H1 (cell line): ENCODE results near the gene OTC. TPM values are rescaled to one million over a fixed set of nuclear protein-coding genes. Genes with fewer than 3 reads are reported as not detected.

Experiments
- CTCF ChIA-PET: fragments of 300-600 bp; sonication (Branson Sonifier 250); formaldehyde crosslinking; loops from one replicate; lab custom pipeline; 2021; ENCODE audit not compliant: partially characterized antibody; lab: Charles Lee
- POLR2A ChIA-PET: fragments of 300-600 bp; sonication (Branson Sonifier 250); formaldehyde crosslinking; loops from one replicate; lab custom pipeline; 2021; ENCODE audit warnings: inconsistent platforms; ENCODE audit not compliant: partially characterized antibody; lab: Charles Lee
- DNase-seq, 2 experiments: peaks; one replicate each; pipeline versions ENCODE4 v3.0.0 to v3.0.0-alpha.2; 2010 to 2022; ENCODE audit warnings: low spot score in 2 of 2, low read depth in 1 of 2, mixed read lengths in 1 of 2
- FAIRE-seq: peaks from 2 replicates; lab custom pipeline; 2011; peaks lifted over from hg19 to GRCh38; lab: Jason Lieb, UNC
- H2AFZ ChIP-seq: 2 replicates; pipeline ENCODE4 v1.8.1; 2012; ENCODE audit warnings: low read length, inconsistent platforms
- H2AK5ac ChIP-seq: 2 replicates; pipeline ENCODE4 v1.6.1; 2013; ENCODE audit warnings: low read depth, low read length
- H2BK120ac ChIP-seq: replicated peaks from 2 replicates; pipeline ENCODE3; 2013; ENCODE audit warnings: low read depth, low read length, inconsistent platforms
- H2BK12ac ChIP-seq: 2 replicates; pipeline ENCODE4 v1.6.1; 2013; ENCODE audit warnings: low read depth, low read length
- H2BK15ac ChIP-seq: 2 replicates; pipeline ENCODE4 v1.6.1; 2013; ENCODE audit warnings: low read length
- H2BK20ac ChIP-seq: 2 replicates; pipeline ENCODE4 v1.6.1; 2013; ENCODE audit warnings: low read length
- H2BK5ac ChIP-seq: 2 replicates; pipeline ENCODE4 v1.6.1; 2013; ENCODE audit warnings: low read depth, low read length
- H3K14ac ChIP-seq: 2 replicates; pipeline ENCODE4 v1.6.1; 2013; ENCODE audit warnings: inconsistent platforms; ENCODE audit not compliant: insufficient read length
- H3K18ac ChIP-seq: 2 replicates; pipeline ENCODE4 v1.6.1; 2013; ENCODE audit warnings: low read length; ENCODE audit errors: extremely low read depth
- H3K23ac ChIP-seq: 2 replicates; pipeline ENCODE4 v1.6.1; 2013; ENCODE audit warnings: inconsistent platforms; ENCODE audit not compliant: insufficient read length
- H3K23me2 ChIP-seq: 2 replicates; pipeline ENCODE4 v1.6.1; 2013; ENCODE audit warnings: low read depth, low read length
- H3K27ac ChIP-seq: 2 replicates; pipeline ENCODE4 v1.6.1; 2011; ENCODE audit warnings: low read depth, low read length, inconsistent platforms
- H3K27me3 ChIP-seq, 4 experiments: replicated peaks in 1 of 4; 1 replicate in 1 of 4; 2 replicates in 3 of 4; pipeline versions ENCODE4 v1.6.1 to v1.8.1; 2011 to 2013; ENCODE audit warnings: low read length in 3 of 4, mild to moderate bottlenecking in 3 of 4, inconsistent platforms in 2 of 4, mixed read lengths in 2 of 4, moderate library complexity in 1 of 4; ENCODE audit not compliant: control insufficient read depth in 3 of 4, insufficient read depth in 3 of 4; ENCODE audit errors: extremely low read depth in 1 of 4
- H3K36me3 ChIP-seq, 4 experiments: 2 replicates each; pipeline versions ENCODE4 v1.6.1 to v1.8.1; 2011 to 2013; ENCODE audit warnings: mild to moderate bottlenecking in 4 of 4, low read length in 3 of 4, moderate library complexity in 2 of 4, control low read depth in 1 of 4, inconsistent platforms in 1 of 4; ENCODE audit not compliant: insufficient read depth in 4 of 4, control insufficient read depth in 2 of 4
- H3K4ac ChIP-seq: replicated peaks from 2 replicates; pipeline ENCODE3; 2013; ENCODE audit warnings: low read length, low read depth, mixed read lengths, inconsistent platforms; ENCODE audit not compliant: insufficient read length
- H3K4me1 ChIP-seq, 4 experiments: replicated peaks in 1 of 4; 1 replicate in 1 of 4; 2 replicates in 3 of 4; pipeline versions ENCODE4 v1.6.1 to v1.8.1; 2011 to 2013; ENCODE audit warnings: low read length in 3 of 4, inconsistent platforms in 2 of 4, mixed read lengths in 1 of 4; ENCODE audit not compliant: insufficient read depth in 4 of 4, control insufficient read depth in 3 of 4
- H3K4me2 ChIP-seq, 2 experiments: 2 replicates each; pipeline versions ENCODE4 v1.6.1 to v1.8.1; 2011 to 2013; ENCODE audit warnings: low read depth in 2 of 2, low read length in 2 of 2, control low read depth in 1 of 2, inconsistent platforms in 1 of 2, mild to moderate bottlenecking in 1 of 2; ENCODE audit not compliant: insufficient read depth in 1 of 2
- H3K4me3 ChIP-seq, 4 experiments: fragments of 200-600, 300-600 bp in 1 of 4; sonication (generic), shearing (Covaris generic), sonication (Bioruptor Twin) in 1 of 4; 2 replicates each; pipeline versions ENCODE4 v1.5.1 to v1.8.1; 2011 to 2016; ENCODE audit warnings: low read length in 4 of 4, low read depth in 3 of 4, control low read depth in 2 of 4, inconsistent platforms in 2 of 4, mild to moderate bottlenecking in 2 of 4, mixed read lengths in 1 of 4, moderate library complexity in 1 of 4; ENCODE audit not compliant: insufficient read depth in 2 of 4; ENCODE audit errors: extremely low read depth in 1 of 4
- H3K56ac ChIP-seq: replicated peaks from 2 replicates; pipeline ENCODE3; 2013; ENCODE audit warnings: low read depth, mild to moderate bottlenecking, mixed read lengths, low read length, inconsistent platforms; ENCODE audit not compliant: insufficient read length
- H3K79me1 ChIP-seq: 2 replicates; pipeline ENCODE4 v1.6.1; 2013; ENCODE audit warnings: low read depth, low read length, control low read depth
- H3K79me2 ChIP-seq, 2 experiments: 2 replicates each; pipeline versions ENCODE4 v1.6.1 to v1.8.1; 2012 to 2013; ENCODE audit warnings: low read length in 2 of 2, mild to moderate bottlenecking in 2 of 2, inconsistent platforms in 1 of 2; ENCODE audit not compliant: insufficient read depth in 2 of 2, control insufficient read depth in 1 of 2
- H3K9ac ChIP-seq, 4 experiments: replicated peaks in 1 of 4; 1 replicate in 1 of 4; 2 replicates in 3 of 4; pipeline versions ENCODE4 v1.6.1 to v1.8.1; 2011 to 2013; ENCODE audit warnings: low read depth in 3 of 4, low read length in 3 of 4, control low read depth in 2 of 4, mild to moderate bottlenecking in 2 of 4, moderate library complexity in 2 of 4, inconsistent platforms in 1 of 4; ENCODE audit errors: extremely low read depth in 1 of 4
- H3K9me3 ChIP-seq, 2 experiments: 2 replicates each; pipeline versions ENCODE4 v1.6.1 to v1.8.1; 2012 to 2013; ENCODE audit warnings: mild to moderate bottlenecking in 2 of 2, moderate library complexity in 2 of 2, control low read depth in 1 of 2, inconsistent platforms in 1 of 2, low read depth in 1 of 2, low read length in 1 of 2, mixed read lengths in 1 of 2; ENCODE audit not compliant: insufficient read depth in 2 of 2
- H4K20me1 ChIP-seq, 2 experiments: replicated peaks in 1 of 2; 2 replicates each; pipeline versions ENCODE3 to v1.8.1; 2011 to 2013; ENCODE audit warnings: inconsistent platforms in 2 of 2, low read length in 2 of 2, mild to moderate bottlenecking in 1 of 2; ENCODE audit not compliant: insufficient read depth in 2 of 2, control insufficient read depth in 1 of 2
- H4K5ac ChIP-seq: 2 replicates; pipeline ENCODE4 v1.6.1; 2013; ENCODE audit warnings: low read length, low read depth, mixed read lengths, inconsistent platforms; ENCODE audit not compliant: insufficient read length
- H4K8ac ChIP-seq: 2 replicates; pipeline ENCODE4 v1.8.0; 2013; ENCODE audit warnings: mild to moderate bottlenecking, moderate library complexity, low read length, inconsistent platforms; ENCODE audit not compliant: insufficient read depth; ENCODE audit errors: extremely low read depth
- H4K91ac ChIP-seq: replicated peaks from 2 replicates; pipeline ENCODE3; 2013; ENCODE audit warnings: low read length, mixed read lengths, inconsistent platforms; ENCODE audit not compliant: insufficient read length
- CHD1 ChIP-seq: IDR thresholded peaks from 2 replicates; pipeline ENCODE4 v1.6.1; 2012; ENCODE audit warnings: low read depth, low read length, improper control_type of control experiment
- GTF2F1 ChIP-seq: IDR thresholded peaks from 2 replicates; pipeline ENCODE4 v1.6.1; 2012; ENCODE audit warnings: low read depth, low read length, improper control_type of control experiment, borderline replicate concordance
- JUND ChIP-seq: IDR thresholded peaks from 2 replicates; pipeline ENCODE4 v1.6.1; 2011; ENCODE audit warnings: mild to moderate bottlenecking, improper control_type of control experiment, low read length
- KDM1A ChIP-seq: fragments of 200-600, 300-600 bp; sonication (generic); IDR thresholded peaks from 2 replicates; pipeline ENCODE4 v1.7.1; 2016; ENCODE audit warnings: mild to moderate bottlenecking, low read length, borderline replicate concordance
- MAFK ChIP-seq: IDR thresholded peaks from 2 replicates; pipeline ENCODE4 v1.6.1; 2012; ENCODE audit warnings: low read depth, mild to moderate bottlenecking, improper control_type of control experiment, low read length
- NRF1 ChIP-seq: IDR thresholded peaks from 2 replicates; pipeline ENCODE4 v1.6.1; 2011; ENCODE audit warnings: mild to moderate bottlenecking, low read depth, low read length, improper control_type of control experiment
- SAP30 ChIP-seq: fragments of 300-600 bp; sonication (generic); IDR thresholded peaks from 2 replicates; pipeline ENCODE4 v1.7.1; 2012; ENCODE audit warnings: low read length, moderate library complexity, mild to moderate bottlenecking, inconsistent platforms; ENCODE audit not compliant: insufficient read depth, insufficient replicate concordance
- SP4 ChIP-seq: IDR thresholded peaks from 2 replicates; pipeline ENCODE4 v1.6.1; 2012; ENCODE audit warnings: low read length, inconsistent platforms
- WGBS, 2 experiments: shearing (Covaris generic) in 1 of 2; methylation state at CpG; one replicate each; pipeline versions ENCODE4 v1.1.6 to v1.1.7; 2013 to 2015; ENCODE audit warnings: low lambda C conversion rate in 2 of 2, mixed read lengths in 2 of 2, inconsistent platforms in 1 of 2, low coverage in 1 of 2, missing lambda C conversion rate in 1 of 2; ENCODE audit not compliant: insufficient replicate concordance in 2 of 2, insufficient coverage in 1 of 2, insufficient read length in 1 of 2; ENCODE audit errors: extremely low coverage in 1 of 2, missing lambda C conversion rate in 1 of 2; 5-methylcytosine and 5-hydroxymethylcytosine counted together
- polyA plus RNA-seq, 7 experiments: library from polyadenylated mRNA; depleted of rRNA in 3 of 7; stranded (reverse) in 5 of 7; unstranded in 2 of 7; fragments of >200 nt in 5 of 7; fragments of 200-250 nt in 2 of 7; gene quantifications; 1 replicate in 5 of 7; 2 replicates in 1 of 7; 4 replicates in 1 of 7; pipeline versions ENCODE4 v1.2.1 to v1.2.3, GENCODE V29; 2011 to 2013; ENCODE audit warnings: missing spikeins in 2 of 7, mixed read lengths in 2 of 7
- total RNA-seq: library from RNA; stranded (reverse); fragmentation: NEBNext Ultra II Directional; extraction: Animal tissue kit (Norgen Biotek cat#: 25700); gene quantifications from 2 replicates; pipeline ENCODE4 v1.2.1, GENCODE V29; 2021
- TF ChIP-seq, protein P1 (sequence below): IDR thresholded peaks from 2 replicates; pipeline ENCODE4 v1.6.1; 2012; ENCODE audit warnings: inconsistent platforms

OTC gene
- total and polyA plus RNA-seq, 2 of the 8 experiments (the other 6 are each of a cell fraction or from before 2014, with no cell fraction given) = not detected

DNA sequence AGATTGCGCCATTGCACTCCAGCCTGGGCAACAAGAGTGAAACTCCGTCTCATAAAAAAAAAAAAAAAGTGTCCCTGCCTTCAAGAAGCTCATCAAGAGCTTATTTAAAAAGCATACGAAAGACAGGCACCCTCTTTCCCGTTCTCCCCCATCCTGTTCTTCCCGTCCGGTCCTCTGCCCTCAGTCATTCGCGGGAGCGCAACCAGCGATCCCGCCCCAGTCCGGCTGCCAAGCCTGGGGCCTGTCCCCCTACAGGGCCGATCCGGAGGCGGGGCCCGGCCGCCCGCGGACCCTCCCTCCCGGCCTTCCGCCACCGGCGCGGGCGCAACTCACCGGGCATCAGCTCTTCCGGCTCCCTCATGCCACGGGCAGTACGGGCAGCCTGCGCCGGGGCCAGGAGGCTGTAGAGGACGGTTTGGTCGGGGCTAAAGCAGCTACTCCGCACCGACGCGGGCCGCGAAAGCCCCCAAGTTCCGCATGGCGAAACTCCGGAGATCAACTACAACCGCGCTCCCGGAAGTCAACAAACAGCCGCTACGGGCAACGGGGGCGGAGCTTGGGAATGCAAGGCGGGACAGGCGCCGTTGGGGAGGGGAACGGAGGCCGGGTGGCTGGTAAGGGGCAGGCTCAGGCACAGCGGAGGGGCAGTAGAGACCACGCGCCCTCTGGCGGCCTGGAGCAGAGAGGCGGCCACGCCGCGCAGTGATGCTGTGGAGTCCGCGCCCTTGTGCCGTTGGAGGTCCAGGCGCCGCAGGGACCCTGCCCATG, 25.2 kb upstream of the OTC start, which contains the start of gene RPGR:
Gene RPGR (minus strand): TSS at position 503 of the 768 bp plus-strand sequence. CDS start 142 bp downstream, at position 361.
- POLR2A ChIA-PET = interaction anchor here (0.6 to 1.6 kb wide), 4 partner anchors 15 to 978 kb away, joined by 3 to 4 read pairs (median 3); no protein-coding TSS in a partner anchor
- DNase-seq (peak; percentile 67 to 90), FAIRE-seq (no peak)
- peak within 1 kb of the TSS; percentile 49 to 85 (median 70) for H3K4me3 ChIP-seq
- no peaks in the 10 kb centered on the region for H3K27me3 ChIP-seq
- no peak within 1 kb of the TSS for H3K18ac ChIP-seq
- H3K23me2 ChIP-seq = no peaks in the 10 kb centered on the region
- H2AK5ac ChIP-seq = no peak within 1 kb of the TSS
- no peaks in the 10 kb centered on the region for H4K20me1 ChIP-seq
- no peaks in the 10 kb centered on the region; a peak in 1 of 7 replicates for H3K4me1 ChIP-seq
- H3K4ac ChIP-seq = no peak within 1 kb of the TSS
- peak within 1 kb of the TSS; percentile 52 for H4K5ac ChIP-seq
- H3K14ac ChIP-seq = no peak within 1 kb of the TSS
- peaks cover 0 to 8% of the 10 kb centered on the region in 2 experiments; a peak in 1 of 4 replicates for H3K79me2 ChIP-seq
- no peak within 1 kb of the TSS for H3K56ac ChIP-seq
- H2AFZ ChIP-seq = peak within 1 kb of the TSS; percentile 98
- no peak within 1 kb of the TSS for H2BK15ac ChIP-seq
- no peak within 1 kb of the TSS for H2BK12ac ChIP-seq
- no peak within 1 kb of the TSS for H3K23ac ChIP-seq
- H2BK5ac ChIP-seq = no peak within 1 kb of the TSS
- peak within 1 kb of the TSS; percentile 62 to 70 for H3K4me2 ChIP-seq
- no peak within 1 kb of the TSS for H2BK120ac ChIP-seq
- H4K8ac ChIP-seq = peak within 1 kb of the TSS; percentile 73; the same call in 1 of the 2 replicates
- no CpG with 5 or more reads among the region's 67 CpGs for WGBS, 2 experiments
- H2BK20ac ChIP-seq = no peak within 1 kb of the TSS
- peak within 1 kb of the TSS; percentile 88 for H3K27ac ChIP-seq
- peak within 1 kb of the TSS; percentile 52 to 86 (median 74) for H3K9ac ChIP-seq
- CTCF ChIA-PET = interaction anchor here (0.7 to 2.1 kb wide), 14 partner anchors 9 to 400 kb away, joined by 3 to 9 read pairs (median 4); no protein-coding TSS in a partner anchor
- H3K79me1 ChIP-seq = no peaks in the 10 kb centered on the region
- no peaks in the 10 kb centered on the region for H3K9me3 ChIP-seq
- H4K91ac ChIP-seq = no peak within 1 kb of the TSS
- no peaks in the 10 kb centered on the region for H3K36me3 ChIP-seq
- TF ChIP-seq GTF2F1 (no peak), SP4 (no peak), MAFK (no peak), KDM1A (no peak), JUND (no peak), NRF1 (no peak), CHD1 (no peak), SAP30 (no peak)
- TF ChIP-seq, protein P1, sequence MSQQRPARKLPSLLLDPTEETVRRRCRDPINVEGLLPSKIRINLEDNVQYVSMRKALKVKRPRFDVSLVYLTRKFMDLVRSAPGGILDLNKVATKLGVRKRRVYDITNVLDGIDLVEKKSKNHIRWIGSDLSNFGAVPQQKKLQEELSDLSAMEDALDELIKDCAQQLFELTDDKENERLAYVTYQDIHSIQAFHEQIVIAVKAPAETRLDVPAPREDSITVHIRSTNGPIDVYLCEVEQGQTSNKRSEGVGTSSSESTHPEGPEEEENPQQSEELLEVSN = no peak
